RPMI7951 (cell line): Measurements from ENCODE around the gene SLC35D3. TPM values are rescaled to one million over a fixed set of nuclear protein-coding genes. Genes with fewer than 3 reads are reported as not detected.
"Not testable (repeated sequence)": the region's sequence is repeated elsewhere in the genome, so short reads cannot be mapped to it uniquely, and the experiment has no call there.

Experiments
- DNase-seq: peaks from one replicate; pipeline ENCODE4 v3.0.0-alpha.2; 2012; ENCODE audit warnings: low read depth
- total RNA-seq: library from RNA; depleted of rRNA; stranded (reverse); fragments of >200 nt; shearing (Covaris generic); gene quantifications from 2 replicates; pipeline ENCODE4 v1.2.3, GENCODE V29; 2014; rRNA removed

Gene SLC35D3
- total RNA-seq, 1 experiment from 2014 or later: not detected

- DNase-seq: no peak
Observed at GRCh38 chr6:136964398-136964797, 42.3 kb downstream of the SLC35D3 start.

- DNase-seq: peak; percentile 75
Observed at GRCh38 chr6:136967876-136968752, 46.0 kb downstream of the SLC35D3 start.

- no peak for DNase-seq
Observed at GRCh38 chr6:136968837-136969236, 46.7 kb downstream of the SLC35D3 start.

- DNase-seq: no peak
Observed at GRCh38 chr6:136969433-136969832, 47.3 kb downstream of the SLC35D3 start.

GRCh38 chr6:136969930-136970329, 47.8 kb downstream of the SLC35D3 start:
- DNase-seq: no peak

- DNase-seq: no peak
Observed at GRCh38 chr6:136971609-136972008, 49.5 kb downstream of the SLC35D3 start.

GRCh38 chr6:136973781-136974180, 51.7 kb downstream of the SLC35D3 start:
- DNase-seq: not testable (repeated sequence)

Other genes with a start within 250 kb of the SLC35D3 start
- 6.2 and 6.3 TPM in 2 replicates for gene MAP3K5, start 129.8 kb upstream of the SLC35D3 start, total RNA-seq
- gene PEX7, start 99.7 kb upstream of the SLC35D3 start, total RNA-seq: 9.7 and 17.1 TPM in 2 replicates
- gene IL20RA, start 122.7 kb downstream of the SLC35D3 start, total RNA-seq: not detected in 2 replicates